GM12875 (cell line): ENCODE data around the gene GNGT1.
A peak's percentile ranks its signal among the peaks of the same experiment; 100 is the strongest.

ENCODE experiments used
- H3K4me3 ChIP-seq: one replicate; pipeline ENCODE4 v1.5.1; 2011; ENCODE audit warnings: low read depth, low read length, control low read depth
- TF ChIP-seq, protein P1 (sequence below): IDR thresholded peaks from 2 replicates; pipeline ENCODE4 v1.5.1; 2011; ENCODE audit warnings: low read depth, mild to moderate bottlenecking, control low read depth, inconsistent platforms, low read length, moderate library complexity, borderline replicate concordance; ENCODE audit not compliant: insufficient read depth

Gene GNGT1

DNA sequence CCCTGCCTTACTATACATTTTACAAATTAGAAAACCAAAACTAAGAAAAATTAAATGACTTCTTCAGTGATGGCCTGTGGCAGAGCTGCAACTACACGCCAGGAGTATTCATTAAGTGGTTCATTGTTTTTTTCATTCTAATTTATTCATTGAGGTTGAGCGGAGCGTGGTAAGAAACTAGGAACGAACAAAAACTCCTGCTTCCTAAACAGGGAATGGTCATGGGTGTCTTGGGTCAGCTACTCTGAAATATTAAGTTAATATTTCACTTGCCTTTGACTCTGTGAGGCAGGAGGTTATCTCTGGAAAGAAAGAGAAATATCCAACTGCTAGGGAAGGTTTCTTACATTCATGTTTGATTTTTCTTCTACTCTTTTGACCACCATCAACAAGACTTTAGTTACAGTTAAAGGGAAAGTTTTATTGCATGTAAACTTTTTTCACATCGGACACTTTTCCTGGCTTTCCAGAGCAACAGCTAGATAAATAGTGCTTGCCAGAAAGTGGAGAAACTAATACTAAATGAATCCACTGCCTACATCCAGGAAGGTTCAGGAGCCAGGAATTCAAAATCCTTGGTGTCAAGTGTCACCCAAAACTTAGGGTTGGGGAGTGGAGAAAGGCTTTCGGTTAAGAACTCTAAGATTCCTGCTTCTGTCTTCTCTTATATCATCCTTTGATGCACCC lies 14.3 kb downstream of the GNGT1 start:
- no peak overlapping the region for H3K4me3 ChIP-seq

DNA sequence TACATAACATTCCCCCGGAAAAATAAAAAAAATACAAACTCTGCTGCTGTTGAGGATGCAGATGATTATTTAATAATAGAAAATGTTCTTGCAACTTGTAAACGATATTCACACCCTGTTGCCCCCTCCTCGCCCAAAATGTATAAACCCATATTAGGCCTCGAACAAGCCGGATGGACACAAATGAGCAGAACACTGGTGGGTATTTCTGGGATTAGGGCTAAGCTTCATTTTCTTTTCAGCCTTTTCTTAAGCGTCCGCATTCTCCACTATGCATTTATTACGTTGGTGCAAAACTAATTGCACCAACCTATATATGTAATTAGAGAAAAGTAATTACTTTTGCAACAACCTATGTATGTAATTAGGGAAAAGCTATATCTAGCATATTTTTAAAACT lies 14.8 kb downstream of the GNGT1 start:
- TF ChIP-seq, protein P1, sequence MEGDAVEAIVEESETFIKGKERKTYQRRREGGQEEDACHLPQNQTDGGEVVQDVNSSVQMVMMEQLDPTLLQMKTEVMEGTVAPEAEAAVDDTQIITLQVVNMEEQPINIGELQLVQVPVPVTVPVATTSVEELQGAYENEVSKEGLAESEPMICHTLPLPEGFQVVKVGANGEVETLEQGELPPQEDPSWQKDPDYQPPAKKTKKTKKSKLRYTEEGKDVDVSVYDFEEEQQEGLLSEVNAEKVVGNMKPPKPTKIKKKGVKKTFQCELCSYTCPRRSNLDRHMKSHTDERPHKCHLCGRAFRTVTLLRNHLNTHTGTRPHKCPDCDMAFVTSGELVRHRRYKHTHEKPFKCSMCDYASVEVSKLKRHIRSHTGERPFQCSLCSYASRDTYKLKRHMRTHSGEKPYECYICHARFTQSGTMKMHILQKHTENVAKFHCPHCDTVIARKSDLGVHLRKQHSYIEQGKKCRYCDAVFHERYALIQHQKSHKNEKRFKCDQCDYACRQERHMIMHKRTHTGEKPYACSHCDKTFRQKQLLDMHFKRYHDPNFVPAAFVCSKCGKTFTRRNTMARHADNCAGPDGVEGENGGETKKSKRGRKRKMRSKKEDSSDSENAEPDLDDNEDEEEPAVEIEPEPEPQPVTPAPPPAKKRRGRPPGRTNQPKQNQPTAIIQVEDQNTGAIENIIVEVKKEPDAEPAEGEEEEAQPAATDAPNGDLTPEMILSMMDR = no peak
- H3K4me3 ChIP-seq = no peak overlapping the region

More for the DNA sequence above, 14.3 kb downstream of the GNGT1 start:
- TF ChIP-seq, protein P1 = no peak

DNA sequence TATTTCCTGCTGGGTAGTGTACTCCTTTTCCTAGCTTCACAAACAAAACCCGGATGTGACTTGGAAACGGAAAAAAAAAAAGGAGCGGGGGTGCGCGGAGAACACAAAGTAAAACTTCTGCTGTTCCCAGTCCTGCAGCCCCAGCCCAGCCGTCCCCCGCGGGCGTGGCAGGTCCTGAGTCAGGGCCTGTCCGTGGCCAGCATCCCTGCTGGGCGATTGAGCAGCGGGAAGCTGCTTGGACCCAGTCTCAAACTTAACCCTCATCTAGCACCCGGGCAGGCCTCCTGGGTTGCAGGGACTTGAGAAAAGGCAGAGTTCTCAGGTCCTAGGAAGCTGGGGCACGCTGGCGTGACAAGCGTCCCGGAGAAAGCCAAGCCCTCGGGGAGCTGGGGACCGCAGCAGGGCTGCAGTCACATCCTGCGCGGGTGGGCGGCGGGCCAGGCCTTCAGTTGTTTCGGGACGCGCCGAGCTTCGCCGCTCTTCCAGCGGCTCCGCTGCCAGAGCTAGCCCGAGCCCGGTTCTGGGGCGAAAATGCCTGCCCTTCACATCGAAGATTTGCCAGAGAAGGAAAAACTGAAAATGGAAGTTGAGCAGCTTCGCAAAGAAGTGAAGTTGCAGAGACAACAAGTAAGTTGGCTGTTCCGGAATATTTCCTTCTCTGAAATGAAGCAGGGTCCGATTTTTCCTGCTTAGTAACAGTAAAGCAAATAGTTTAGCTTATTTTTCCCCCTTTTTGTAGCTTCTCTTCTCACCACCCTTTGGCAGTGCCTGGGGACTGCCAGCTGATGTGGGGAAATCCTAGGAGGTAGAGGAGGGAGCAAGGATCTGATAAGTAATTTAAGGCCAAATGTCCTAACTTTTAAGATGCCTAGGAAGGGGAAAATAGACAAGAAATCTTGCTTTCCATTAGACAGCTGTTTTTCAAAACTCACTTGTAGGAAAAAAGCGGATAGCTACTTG lies 15.5 kb downstream of the GNGT1 start, which contains the start of gene GNG11:
TSS of gene GNG11 (plus strand) at position 129 of the 960 bp plus-strand sequence. CDS start at position 532, 403 bp downstream.
- TF ChIP-seq, protein P1 = no peak
- peak within 1 kb of the TSS; percentile 55 for H3K4me3 ChIP-seq

DNA sequence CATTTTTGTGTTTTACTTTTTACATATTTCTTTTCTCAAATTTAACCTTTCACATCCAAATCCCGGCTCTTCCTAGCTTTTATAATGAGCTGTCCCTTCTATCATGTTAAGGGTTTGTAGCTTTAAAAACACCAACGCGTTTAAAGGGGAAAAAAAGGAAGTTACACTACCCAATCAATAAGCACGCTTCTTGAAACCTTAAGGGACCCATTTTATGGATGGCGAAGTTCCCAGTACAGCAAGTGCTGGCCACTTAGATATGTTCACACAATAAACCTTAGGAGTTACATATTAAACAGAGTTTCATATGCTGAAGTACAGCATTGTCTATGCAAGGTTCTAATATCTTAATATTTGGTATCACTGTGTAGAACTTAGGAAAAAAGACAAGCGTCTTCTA lies 16.9 kb downstream of the GNGT1 start:
- TF ChIP-seq, protein P1 = no peak
- no peak overlapping the region for H3K4me3 ChIP-seq

DNA sequence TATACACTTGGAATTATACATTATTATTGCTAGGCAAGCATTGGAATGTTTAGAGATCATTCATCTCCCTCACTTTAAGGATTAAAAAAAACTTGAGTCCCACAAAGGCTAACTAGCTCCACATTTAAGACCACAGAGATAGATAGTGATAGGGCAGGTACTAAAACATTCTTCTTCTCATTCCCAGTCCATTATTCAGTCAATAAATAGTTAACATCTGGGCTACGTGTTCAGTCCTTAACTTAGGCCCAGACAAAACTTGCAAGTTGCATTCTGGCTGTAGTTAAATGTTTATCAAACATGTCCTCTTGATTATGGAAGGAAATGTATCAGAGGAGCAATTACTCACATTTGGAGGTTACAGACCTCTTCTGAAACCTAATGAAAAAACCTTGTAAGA lies 17.6 kb downstream of the GNGT1 start:
- H3K4me3 ChIP-seq = no peak overlapping the region
- TF ChIP-seq, protein P1 = no peak

DNA sequence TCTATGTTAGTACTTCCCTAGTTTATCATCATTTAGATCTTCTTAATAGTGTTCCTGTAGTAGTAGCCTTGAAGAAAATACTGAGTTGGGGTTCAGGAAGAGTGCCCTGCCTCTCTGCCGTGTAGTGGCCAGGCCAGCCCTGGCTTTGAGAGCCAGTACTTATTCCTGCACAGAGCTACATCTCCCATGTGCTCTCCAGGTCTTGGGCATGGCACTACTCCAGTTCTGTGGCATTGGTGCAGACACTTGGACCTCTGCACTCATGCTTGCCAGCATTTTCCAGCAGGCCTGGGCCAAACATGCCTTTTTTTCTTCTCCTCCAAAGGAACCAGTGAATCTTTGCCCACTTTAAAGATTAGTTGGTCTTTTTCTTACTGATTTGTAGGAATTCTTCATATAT lies 20.4 kb downstream of the GNGT1 start:
- no peak overlapping the region for H3K4me3 ChIP-seq
- TF ChIP-seq, protein P1 = no peak

DNA sequence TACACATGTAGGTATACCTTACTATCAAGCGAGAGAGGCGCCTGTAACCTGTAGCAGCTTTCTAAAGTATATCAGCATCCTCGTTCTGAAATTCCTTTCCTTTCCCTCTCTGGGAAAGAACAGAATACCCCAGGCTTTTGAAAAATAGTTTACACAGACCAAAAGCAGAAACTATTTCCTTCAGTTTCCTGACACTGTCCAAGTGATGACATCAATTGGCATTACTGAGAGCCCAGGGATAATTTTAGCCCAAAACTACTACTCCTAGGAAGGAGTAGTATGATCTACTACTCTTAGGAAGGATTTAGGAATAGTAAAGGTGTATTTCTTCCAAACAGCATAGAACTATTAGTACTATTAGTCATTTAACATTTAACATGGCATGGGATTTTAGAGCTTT lies 21.2 kb downstream of the GNGT1 start:
- TF ChIP-seq, protein P1 = no peak
- no peak overlapping the region for H3K4me3 ChIP-seq
